Measurements from ENCODE around the gene RPS4Y1.

- no peak for TF ChIP-seq POLR2A (IDR thresholded peaks at IDR 0.05)
- no peak for TF ChIP-seq CTCF (IDR thresholded peaks at IDR 0.05)
Measured at GRCh38 chrY:2887386-2887785, 46.0 kb downstream of the RPS4Y1 start.
